ENCODE results near the gene GUCY1A1.

DNA sequence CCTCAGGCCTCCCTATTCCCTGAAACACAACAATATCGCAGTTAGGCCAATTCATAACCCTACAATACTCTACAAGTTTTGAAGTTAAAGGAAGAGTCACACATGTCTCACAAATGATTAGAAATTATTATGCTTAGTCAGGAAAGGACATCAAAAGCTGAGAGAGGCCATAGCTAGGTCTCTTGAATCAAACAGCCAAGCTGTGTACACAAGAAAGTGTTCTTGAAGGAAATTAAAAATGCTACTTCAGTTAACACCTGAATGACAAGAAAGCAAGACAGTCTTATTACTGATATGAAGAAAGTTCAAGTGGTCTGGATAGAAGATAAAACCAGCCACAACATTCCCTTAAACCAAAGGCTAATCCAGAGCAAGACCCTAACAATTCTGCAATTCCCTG is 23.6 kb upstream of the GUCY1A1 start:
- TF ChIP-seq, protein P1, sequence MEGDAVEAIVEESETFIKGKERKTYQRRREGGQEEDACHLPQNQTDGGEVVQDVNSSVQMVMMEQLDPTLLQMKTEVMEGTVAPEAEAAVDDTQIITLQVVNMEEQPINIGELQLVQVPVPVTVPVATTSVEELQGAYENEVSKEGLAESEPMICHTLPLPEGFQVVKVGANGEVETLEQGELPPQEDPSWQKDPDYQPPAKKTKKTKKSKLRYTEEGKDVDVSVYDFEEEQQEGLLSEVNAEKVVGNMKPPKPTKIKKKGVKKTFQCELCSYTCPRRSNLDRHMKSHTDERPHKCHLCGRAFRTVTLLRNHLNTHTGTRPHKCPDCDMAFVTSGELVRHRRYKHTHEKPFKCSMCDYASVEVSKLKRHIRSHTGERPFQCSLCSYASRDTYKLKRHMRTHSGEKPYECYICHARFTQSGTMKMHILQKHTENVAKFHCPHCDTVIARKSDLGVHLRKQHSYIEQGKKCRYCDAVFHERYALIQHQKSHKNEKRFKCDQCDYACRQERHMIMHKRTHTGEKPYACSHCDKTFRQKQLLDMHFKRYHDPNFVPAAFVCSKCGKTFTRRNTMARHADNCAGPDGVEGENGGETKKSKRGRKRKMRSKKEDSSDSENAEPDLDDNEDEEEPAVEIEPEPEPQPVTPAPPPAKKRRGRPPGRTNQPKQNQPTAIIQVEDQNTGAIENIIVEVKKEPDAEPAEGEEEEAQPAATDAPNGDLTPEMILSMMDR (IDR thresholded peaks at IDR 0.05): no peak
- TF ChIP-seq JUN (CRISPR knock-in tag; IDR thresholded peaks at IDR 0.05): no peak

Measured in WTC11 (cell line).